IMR-90 (cell line): ENCODE results near the gene DPP6. TPM values are rescaled to one million over a fixed set of nuclear protein-coding genes. Genes with fewer than 3 reads are reported as not detected.

Experiments used
- ATAC-seq: fragments of 200-7000 bp; cut with Tn5 transposase; 2 replicates; pipeline ENCODE4 v1.9.1; 2020; ENCODE audit warnings: low read depth, mild to moderate bottlenecking, moderate library complexity
- BruUV-seq: library from RNA; stranded (reverse); fragments of 400-500 nt; replicated peaks from 2 replicates; lab custom pipeline; 2021; lab: Mats Ljungman, UMichigan
- CTCF ChIA-PET: fragments of 300-600 bp; formaldehyde crosslinking; extraction: SDS; loops from one replicate; lab custom pipeline; 2021; ENCODE audit warnings: antibody characterized with exemption; lab: Yijun Ruan, JAX
- POLR2A ChIA-PET: fragments of 300-600 bp; sonication (Branson Sonifier 250); formaldehyde crosslinking; loops from one replicate; lab custom pipeline; 2022; ENCODE audit warnings: antibody characterized with exemption; ENCODE audit not compliant: unreplicated experiment; lab: Charles Lee
- DNase-seq: peaks from one replicate; pipeline ENCODE4 v3.0.0; 2013
- H2AFZ ChIP-seq: replicated peaks from 2 replicates; pipeline ENCODE3; 2013; ENCODE audit warnings: low read length, mild to moderate bottlenecking; ENCODE audit not compliant: poor library complexity
- H2AK5ac ChIP-seq: 2 replicates; pipeline ENCODE4 v1.6.1; 2013; ENCODE audit warnings: low read depth, low read length, inconsistent platforms
- H2AK9ac ChIP-seq: replicated peaks from 2 replicates; pipeline ENCODE3; 2013; ENCODE audit warnings: mild to moderate bottlenecking, low read depth, low read length, moderate library complexity; ENCODE audit not compliant: poor library complexity
- H2BK120ac ChIP-seq: 2 replicates; pipeline ENCODE4 v1.6.1; 2013; ENCODE audit warnings: low read depth, low read length, inconsistent platforms
- H2BK15ac ChIP-seq: 3 replicates; pipeline ENCODE4 v1.6.1; 2013; ENCODE audit warnings: low read depth, low read length, inconsistent platforms
- H2BK20ac ChIP-seq: 2 replicates; pipeline ENCODE4 v1.6.1; 2013; ENCODE audit warnings: low read depth, mild to moderate bottlenecking, inconsistent platforms, low read length, moderate library complexity
- H2BK5ac ChIP-seq: 2 replicates; pipeline ENCODE4 v1.6.1; 2013; ENCODE audit warnings: mild to moderate bottlenecking, low read depth, low read length, inconsistent platforms; ENCODE audit not compliant: poor library complexity, severe bottlenecking
- H3K14ac ChIP-seq: replicated peaks from 2 replicates; pipeline ENCODE4 v1.6.1; 2013; ENCODE audit warnings: low read depth, low read length, inconsistent platforms
- H3K18ac ChIP-seq: 2 replicates; pipeline ENCODE4 v1.6.1; 2013; ENCODE audit warnings: low read depth, low read length, control low read depth
- H3K23ac ChIP-seq: 2 replicates; pipeline ENCODE4 v1.6.1; 2013; ENCODE audit warnings: low read depth, low read length, inconsistent platforms
- H3K27ac ChIP-seq: 2 replicates; pipeline ENCODE4 v1.5.1; 2013; ENCODE audit warnings: mild to moderate bottlenecking, control low read depth, low read length; ENCODE audit not compliant: insufficient read depth
- H3K27me3 ChIP-seq: 2 replicates; pipeline ENCODE4 v1.6.1; 2013; ENCODE audit warnings: low read length; ENCODE audit not compliant: control insufficient read depth, insufficient read depth
- H3K36me3 ChIP-seq: 2 replicates; pipeline ENCODE4 v1.6.1; 2013; ENCODE audit warnings: low read length, mixed read lengths; ENCODE audit not compliant: control insufficient read depth, insufficient read depth
- H3K4ac ChIP-seq: 2 replicates; pipeline ENCODE4 v1.6.1; 2013; ENCODE audit warnings: low read depth, low read length, inconsistent platforms
- H3K4me1 ChIP-seq: 2 replicates; pipeline ENCODE4 v1.6.1; 2013; ENCODE audit warnings: low read length, mixed read lengths; ENCODE audit not compliant: control insufficient read depth, insufficient read depth
- H3K4me2 ChIP-seq: 2 replicates; pipeline ENCODE4 v1.6.1; 2013; ENCODE audit warnings: low read depth, mild to moderate bottlenecking, control low read depth, low read length, moderate library complexity
- H3K4me3 ChIP-seq: 2 replicates; pipeline ENCODE4 v1.5.1; 2013; ENCODE audit warnings: low read depth, mild to moderate bottlenecking, control low read depth, low read length, moderate library complexity; ENCODE audit not compliant: insufficient read depth
- H3K56ac ChIP-seq: 2 replicates; pipeline ENCODE4 v1.6.1; 2013; ENCODE audit warnings: low read length, inconsistent platforms; ENCODE audit not compliant: insufficient read depth; ENCODE audit errors: extremely low read depth
- H3K79me1 ChIP-seq, 2 experiments: 2 replicates each; pipeline ENCODE4 v1.6.1; 2013; ENCODE audit warnings: low read length in 2 of 2, inconsistent platforms in 1 of 2, low read depth in 1 of 2
- H3K9ac ChIP-seq: 2 replicates; pipeline ENCODE4 v1.6.1; 2013; ENCODE audit warnings: low read depth, low read length, control low read depth
- H3K9me1 ChIP-seq: 2 replicates; pipeline ENCODE4 v1.6.1; 2013; ENCODE audit warnings: low read length, inconsistent platforms; ENCODE audit not compliant: insufficient read depth
- H3K9me3 ChIP-seq: 2 replicates; pipeline ENCODE4 v1.6.1; 2013; ENCODE audit warnings: low read length; ENCODE audit not compliant: control insufficient read depth, insufficient read depth
- H4K20me1 ChIP-seq: 2 replicates; pipeline ENCODE4 v1.6.1; 2013; ENCODE audit warnings: low read length, inconsistent platforms; ENCODE audit not compliant: insufficient read depth
- H4K5ac ChIP-seq: 2 replicates; pipeline ENCODE4 v1.6.1; 2013; ENCODE audit warnings: mild to moderate bottlenecking, low read depth, low read length, control low read depth
- H4K8ac ChIP-seq, 2 experiments: 2 replicates each; pipeline ENCODE4 v1.6.1; 2013; ENCODE audit warnings: low read depth in 2 of 2, low read length in 2 of 2, control low read depth in 1 of 2, inconsistent platforms in 1 of 2
- H4K91ac ChIP-seq: 2 replicates; pipeline ENCODE4 v1.6.1; 2013; ENCODE audit warnings: low read depth, low read length, inconsistent platforms; ENCODE audit not compliant: insufficient read depth
- CHD1 ChIP-seq: IDR thresholded peaks from 2 replicates; pipeline ENCODE4 v1.6.1; 2012; ENCODE audit warnings: low read depth, low read length, improper control_type of control experiment
- MAZ ChIP-seq: IDR thresholded peaks from 2 replicates; pipeline ENCODE4 v1.6.1; 2012; ENCODE audit warnings: low read depth, mild to moderate bottlenecking, low read length, improper control_type of control experiment, moderate library complexity, borderline replicate concordance
- POLR2A ChIP-seq: IDR thresholded peaks from 2 replicates; pipeline ENCODE4 v1.6.1; 2012; ENCODE audit warnings: mild to moderate bottlenecking, low read depth, low read length
- RCOR1 ChIP-seq: IDR thresholded peaks from 2 replicates; pipeline ENCODE4 v1.6.1; 2012; ENCODE audit warnings: mild to moderate bottlenecking, low read length, improper control_type of control experiment; ENCODE audit not compliant: insufficient replicate concordance
- WGBS, 2 experiments: methylation state at CpG; one replicate each; pipeline versions ENCODE4 v1.1.5 to v1.1.7; 2013; ENCODE audit warnings: missing lambda C conversion rate in 2 of 2; ENCODE audit not compliant: insufficient read length in 1 of 2; ENCODE audit errors: extremely low coverage in 2 of 2; 5-methylcytosine and 5-hydroxymethylcytosine counted together
- dilution Hi-C: fragments of 300-500 bp; cut with HindIII; formaldehyde crosslinking; loops from one replicate; pipeline ENCODE4 v1.14.3; 2018; ENCODE audit warnings: low sequenced_read_pairs; ENCODE audit not compliant: unreplicated experiment
- in situ Hi-C: fragments of 300-500 bp; cut with MboI; formaldehyde crosslinking; loops from 3 replicates; pipeline ENCODE4 v1.14.3; 2019; ENCODE audit warnings: low sequenced_read_pairs, inconsistent platforms, mixed read lengths
- intact Hi-C: fragments of 100-400 bp; cut with micrococcal nuclease; formaldehyde crosslinking; loops from 2 replicates; pipeline ENCODE4 v1.10.0; 2022
- polyA plus RNA-seq, 3 experiments: library from polyadenylated mRNA; depleted of rRNA; stranded (reverse); fragments of >200 nt; gene quantifications; 2 replicates each; pipeline ENCODE4 v1.2.3, GENCODE V29; 2012; ENCODE audit warnings: low replicate concordance in 1 of 3
- total RNA-seq: library from RNA; depleted of rRNA; stranded (reverse); fragments of >200 nt; gene quantifications from 2 replicates; pipeline ENCODE4 v1.2.3, GENCODE V29; 2012
- TF ChIP-seq, protein P1 (sequence below): conservative IDR thresholded peaks from 2 replicates; pipeline ENCODE4 v1.5.1; 2012; ENCODE audit warnings: mild to moderate bottlenecking, low read depth, low read length, improper control_type of control experiment
- TF ChIP-seq, protein P2 (sequence below): fragments of 150-350 bp; IDR thresholded peaks from 2 replicates; pipeline ENCODE4 v1.6.1; 2017; ENCODE audit warnings: mild to moderate bottlenecking, antibody characterized with exemption, low read length, low read depth

The DPP6 gene
- total and polyA plus RNA-seq, 2 of the 4 experiments (the other 2 are of a cell fraction), result not detected

DNA sequence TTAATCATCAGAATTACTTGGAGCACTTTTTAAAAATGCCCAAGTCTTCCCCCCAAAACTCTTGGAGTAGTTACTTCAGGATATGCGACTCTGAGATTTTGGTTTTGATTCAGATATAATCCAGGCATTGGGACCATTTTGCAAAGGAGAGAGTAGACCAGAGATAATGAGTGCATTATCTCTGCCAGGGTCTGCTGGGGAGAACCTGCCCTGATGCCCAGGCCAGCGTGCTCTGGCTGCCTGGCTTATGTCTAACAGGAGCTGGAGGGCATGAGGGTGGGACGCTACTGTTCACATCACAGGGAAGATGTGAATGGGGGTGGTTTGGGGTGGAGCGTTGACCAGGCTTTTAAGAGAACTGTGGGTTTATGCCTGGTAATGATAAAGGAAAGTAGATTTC, 336.2 kb downstream of the DPP6 start:
- intact Hi-C loops, result no loop called here
- Histone ChIP-seq H2BK15ac (no peak overlapping the region), H3K27me3 (no peaks in the 10 kb centered on the region), H3K4me2 (no peak overlapping the region), H3K9me3 (peaks cover 21% of the 10 kb centered on the region), H3K4me3 (no peak overlapping the region), H3K18ac (no peak overlapping the region), H2AK5ac (no peak overlapping the region), H4K8ac (no peak overlapping the region), H4K20me1 (no peaks in the 10 kb centered on the region), H2BK5ac (no peak overlapping the region), H2AFZ (no peak overlapping the region), H3K23ac (no peak overlapping the region), H4K91ac (no peak overlapping the region), H2BK120ac (no peak overlapping the region), H2AK9ac (no peak overlapping the region), H3K4ac (no peak overlapping the region), H4K5ac (no peak overlapping the region), H3K9me1 (no peaks in the 10 kb centered on the region), H3K56ac (no peak overlapping the region), H3K9ac (no peak overlapping the region), H2BK20ac (no peak overlapping the region), H3K14ac (no peak overlapping the region), H3K79me1 (no peaks in the 10 kb centered on the region), H3K4me1 (no peaks in the 10 kb centered on the region), H3K27ac (no peak overlapping the region), H3K36me3 (no peaks in the 10 kb centered on the region)
- DNase-seq (no peak), ATAC-seq (no peak)
- in situ Hi-C loops, result no loop called here
- dilution Hi-C loops, result no loop called here
- ChIA-PET POLR2A (no interaction called here), CTCF (no interaction called here)
- BruUV-seq, result no TSS peak
- no peak for TF ChIP-seq POLR2A
- no peak for TF ChIP-seq MAZ
- TF ChIP-seq CHD1, result no peak
- no peak for TF ChIP-seq RCOR1
- TF ChIP-seq, protein P1, sequence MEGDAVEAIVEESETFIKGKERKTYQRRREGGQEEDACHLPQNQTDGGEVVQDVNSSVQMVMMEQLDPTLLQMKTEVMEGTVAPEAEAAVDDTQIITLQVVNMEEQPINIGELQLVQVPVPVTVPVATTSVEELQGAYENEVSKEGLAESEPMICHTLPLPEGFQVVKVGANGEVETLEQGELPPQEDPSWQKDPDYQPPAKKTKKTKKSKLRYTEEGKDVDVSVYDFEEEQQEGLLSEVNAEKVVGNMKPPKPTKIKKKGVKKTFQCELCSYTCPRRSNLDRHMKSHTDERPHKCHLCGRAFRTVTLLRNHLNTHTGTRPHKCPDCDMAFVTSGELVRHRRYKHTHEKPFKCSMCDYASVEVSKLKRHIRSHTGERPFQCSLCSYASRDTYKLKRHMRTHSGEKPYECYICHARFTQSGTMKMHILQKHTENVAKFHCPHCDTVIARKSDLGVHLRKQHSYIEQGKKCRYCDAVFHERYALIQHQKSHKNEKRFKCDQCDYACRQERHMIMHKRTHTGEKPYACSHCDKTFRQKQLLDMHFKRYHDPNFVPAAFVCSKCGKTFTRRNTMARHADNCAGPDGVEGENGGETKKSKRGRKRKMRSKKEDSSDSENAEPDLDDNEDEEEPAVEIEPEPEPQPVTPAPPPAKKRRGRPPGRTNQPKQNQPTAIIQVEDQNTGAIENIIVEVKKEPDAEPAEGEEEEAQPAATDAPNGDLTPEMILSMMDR, result no peak
- TF ChIP-seq, protein P2, sequence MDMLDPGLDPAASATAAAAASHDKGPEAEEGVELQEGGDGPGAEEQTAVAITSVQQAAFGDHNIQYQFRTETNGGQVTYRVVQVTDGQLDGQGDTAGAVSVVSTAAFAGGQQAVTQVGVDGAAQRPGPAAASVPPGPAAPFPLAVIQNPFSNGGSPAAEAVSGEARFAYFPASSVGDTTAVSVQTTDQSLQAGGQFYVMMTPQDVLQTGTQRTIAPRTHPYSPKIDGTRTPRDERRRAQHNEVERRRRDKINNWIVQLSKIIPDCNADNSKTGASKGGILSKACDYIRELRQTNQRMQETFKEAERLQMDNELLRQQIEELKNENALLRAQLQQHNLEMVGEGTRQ, result no peak
- WGBS, 2 experiments, result no CpG with 5 or more reads among the region's 4 CpGs
